WI38 (cell line): ENCODE measurements around the gene UVRAG.

Experiments used
- H3K4me3 ChIP-seq: 2 replicates; pipeline ENCODE4 v1.5.1; 2011; ENCODE audit warnings: low read depth, mild to moderate bottlenecking, control low read depth, low read length
- TF ChIP-seq, protein P1 (sequence below): IDR thresholded peaks from 2 replicates; pipeline ENCODE4 v1.5.1; 2012; ENCODE audit warnings: low read depth, mild to moderate bottlenecking, control low read depth, low read length

The UVRAG gene

DNA sequence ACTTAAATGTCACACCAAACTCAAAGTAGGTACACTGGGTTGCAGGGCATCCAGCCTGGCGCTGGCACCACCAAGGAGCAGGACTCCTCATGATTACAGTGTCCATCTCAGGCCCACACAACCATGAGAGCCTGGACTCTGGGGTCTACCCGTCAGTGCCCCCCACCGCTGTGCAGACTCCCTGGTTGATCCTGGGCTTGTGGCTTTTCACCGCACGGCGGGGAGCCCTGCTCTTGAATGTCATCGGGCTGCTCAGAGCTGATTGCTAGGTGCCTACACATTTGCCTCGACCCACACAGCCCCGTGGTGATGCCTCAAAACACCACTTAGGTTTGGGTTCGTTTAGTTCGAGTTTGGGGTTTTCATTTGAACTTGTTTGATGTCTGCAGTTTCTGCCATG, 328.3 kb downstream of the UVRAG start:
- TF ChIP-seq, protein P1, sequence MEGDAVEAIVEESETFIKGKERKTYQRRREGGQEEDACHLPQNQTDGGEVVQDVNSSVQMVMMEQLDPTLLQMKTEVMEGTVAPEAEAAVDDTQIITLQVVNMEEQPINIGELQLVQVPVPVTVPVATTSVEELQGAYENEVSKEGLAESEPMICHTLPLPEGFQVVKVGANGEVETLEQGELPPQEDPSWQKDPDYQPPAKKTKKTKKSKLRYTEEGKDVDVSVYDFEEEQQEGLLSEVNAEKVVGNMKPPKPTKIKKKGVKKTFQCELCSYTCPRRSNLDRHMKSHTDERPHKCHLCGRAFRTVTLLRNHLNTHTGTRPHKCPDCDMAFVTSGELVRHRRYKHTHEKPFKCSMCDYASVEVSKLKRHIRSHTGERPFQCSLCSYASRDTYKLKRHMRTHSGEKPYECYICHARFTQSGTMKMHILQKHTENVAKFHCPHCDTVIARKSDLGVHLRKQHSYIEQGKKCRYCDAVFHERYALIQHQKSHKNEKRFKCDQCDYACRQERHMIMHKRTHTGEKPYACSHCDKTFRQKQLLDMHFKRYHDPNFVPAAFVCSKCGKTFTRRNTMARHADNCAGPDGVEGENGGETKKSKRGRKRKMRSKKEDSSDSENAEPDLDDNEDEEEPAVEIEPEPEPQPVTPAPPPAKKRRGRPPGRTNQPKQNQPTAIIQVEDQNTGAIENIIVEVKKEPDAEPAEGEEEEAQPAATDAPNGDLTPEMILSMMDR: no peak

DNA sequence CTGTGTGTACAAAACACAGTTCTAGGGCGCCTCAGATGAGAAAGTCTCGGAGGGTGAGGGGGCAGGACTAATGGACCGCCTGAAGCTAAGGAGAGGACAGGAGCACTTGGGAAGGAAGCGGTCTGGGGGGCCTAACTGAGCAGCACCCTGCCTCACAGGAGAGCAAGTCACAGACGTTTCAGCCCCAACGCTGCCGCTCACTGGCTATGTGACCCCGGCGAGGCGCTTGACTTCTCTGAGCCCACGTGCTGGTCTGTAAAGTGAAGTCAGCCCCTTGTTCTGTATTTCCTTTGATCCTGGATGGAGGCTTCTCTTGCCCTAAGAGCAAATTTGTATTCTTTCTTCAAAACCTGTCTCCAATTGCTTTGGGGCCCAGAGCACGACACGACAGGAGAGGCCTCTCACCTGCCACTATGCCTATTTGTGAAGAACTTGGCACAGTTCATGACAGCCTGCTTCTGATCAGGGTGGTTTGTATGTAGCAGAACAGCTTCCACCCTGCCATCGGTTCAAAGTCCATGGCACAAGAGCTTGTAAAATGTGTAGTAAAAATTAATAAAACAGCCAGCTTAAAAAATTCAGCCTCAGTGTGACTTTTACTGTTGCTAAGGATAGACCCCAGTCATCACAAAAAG, 332.2 kb downstream of the UVRAG start:
- H3K4me3 ChIP-seq: no peak overlapping the region
- TF ChIP-seq, protein P1: no peak

More for the DNA sequence above, 328.3 kb downstream of the UVRAG start:
- no peak overlapping the region for H3K4me3 ChIP-seq

DNA sequence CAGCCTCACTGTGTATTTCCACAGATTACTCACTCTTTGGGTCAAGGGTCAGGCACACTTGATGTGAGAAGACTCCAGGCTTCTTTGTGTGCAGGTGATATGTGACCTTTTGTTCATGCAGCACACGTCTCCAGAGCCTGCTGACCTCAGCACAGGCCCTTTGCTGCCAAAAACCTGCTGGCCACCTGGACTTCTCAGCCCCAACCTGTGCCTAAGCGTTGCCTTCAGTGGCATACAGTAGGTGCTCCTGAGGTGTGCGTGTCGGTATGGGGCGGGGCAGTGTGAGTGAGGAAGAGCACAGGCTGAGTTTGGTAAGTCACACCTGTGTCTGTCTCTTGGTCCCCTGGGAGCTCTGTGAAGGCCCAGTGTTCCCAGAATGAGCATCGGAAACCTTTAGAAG, 333.2 kb downstream of the UVRAG start:
- TF ChIP-seq, protein P1: no peak
- H3K4me3 ChIP-seq: no peak overlapping the region

DNA sequence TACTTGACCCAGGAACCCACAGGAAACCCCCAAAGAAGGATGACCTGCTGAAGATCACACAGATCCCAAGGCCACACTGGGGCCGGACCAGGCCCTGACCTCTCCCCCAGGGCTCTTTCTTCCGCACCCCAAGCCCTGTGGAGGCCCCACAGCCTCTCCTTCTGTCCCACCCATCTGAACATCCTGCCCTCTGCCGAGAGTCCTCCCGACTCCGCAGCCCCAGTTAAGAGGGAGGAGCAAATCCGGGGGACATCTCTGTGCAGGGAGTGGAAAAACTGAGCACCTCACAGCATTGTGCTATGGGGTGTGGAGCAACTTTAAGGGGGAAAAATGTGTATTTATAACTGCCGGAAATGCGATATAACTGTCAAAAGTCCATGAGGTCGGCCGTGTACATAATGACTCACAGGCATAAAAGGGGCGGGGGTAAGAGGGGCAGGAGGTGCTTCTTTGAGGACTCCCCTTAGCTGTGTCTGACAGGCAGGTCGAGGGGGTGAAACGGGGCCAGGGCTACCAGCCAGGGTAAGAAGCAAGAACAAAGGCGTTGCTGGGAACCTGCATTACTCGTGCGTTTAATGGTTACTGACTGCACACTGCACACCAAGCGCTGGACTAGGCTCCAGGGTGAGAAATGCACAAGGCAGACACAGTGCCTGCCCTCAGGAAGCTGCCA, 334.1 kb downstream of the UVRAG start:
- TF ChIP-seq, protein P1: no peak
- no peak overlapping the region for H3K4me3 ChIP-seq

DNA sequence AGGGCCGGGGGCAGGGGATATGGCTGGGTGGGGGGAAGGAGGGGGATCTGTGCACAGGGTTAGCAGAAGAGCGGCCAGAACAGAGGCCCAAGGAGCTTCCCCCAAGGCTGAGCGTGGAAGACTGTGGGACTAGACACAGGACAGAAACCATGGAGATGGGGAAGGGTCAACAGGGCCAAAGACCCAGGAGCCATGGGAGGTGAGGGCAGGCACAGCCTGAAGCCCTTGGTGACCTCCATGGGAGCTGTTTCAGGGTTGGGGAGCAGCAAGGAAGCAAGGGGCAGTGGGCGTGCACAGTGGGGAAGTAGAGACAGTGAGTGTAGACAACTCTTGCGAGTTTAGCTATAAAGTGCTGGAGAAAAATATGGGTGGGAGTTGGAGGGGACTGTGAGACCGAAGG, 334.7 kb downstream of the UVRAG start:
- no peak overlapping the region for H3K4me3 ChIP-seq
- TF ChIP-seq, protein P1: no peak

DNA sequence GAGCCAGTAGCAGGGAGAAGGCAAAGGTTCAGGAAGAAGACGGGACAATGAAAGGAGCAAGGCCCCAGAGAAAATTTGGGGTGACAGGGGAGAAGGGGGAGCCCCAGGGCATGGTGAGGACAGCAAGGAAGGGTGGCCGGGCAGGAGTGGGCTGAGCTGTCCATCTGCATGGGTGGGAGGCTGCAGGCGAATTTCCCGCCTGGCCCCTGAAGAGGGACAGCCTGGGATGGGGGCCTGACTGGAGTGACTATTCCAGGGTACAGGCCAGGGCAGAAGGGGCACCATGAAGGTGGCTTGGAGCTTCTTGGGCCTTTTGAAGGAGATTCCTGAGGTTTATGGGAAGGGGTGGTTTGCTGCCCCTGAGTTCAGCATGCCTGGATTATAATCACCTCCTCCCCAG, 335.1 kb downstream of the UVRAG start:
- H3K4me3 ChIP-seq: no peak overlapping the region
- TF ChIP-seq, protein P1: no peak

DNA sequence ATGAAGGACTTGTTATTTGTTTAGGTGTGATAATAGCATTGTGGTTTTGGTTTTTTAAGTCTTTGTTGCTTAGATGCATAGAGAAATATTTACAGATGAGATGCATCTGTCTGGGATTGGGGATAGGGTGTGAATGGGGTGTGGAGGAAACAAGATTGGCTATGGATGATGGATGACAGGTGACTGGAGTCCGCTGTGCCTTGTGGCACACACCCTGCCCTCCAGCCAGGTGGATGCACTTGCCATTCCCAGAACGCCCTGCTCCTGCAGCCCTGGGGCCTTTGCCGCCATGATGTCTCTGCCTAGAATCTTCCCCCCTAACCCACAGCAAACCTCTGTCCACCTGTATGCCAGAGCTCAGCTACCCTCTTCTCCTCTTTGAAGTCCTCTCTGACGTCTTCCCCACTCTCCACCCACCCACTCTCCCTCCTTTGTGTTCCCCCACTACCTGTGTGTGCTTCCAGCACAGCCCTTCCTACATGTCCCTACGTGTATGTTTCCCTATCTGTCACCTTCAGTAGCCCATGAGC, 336.6 kb downstream of the UVRAG start:
- TF ChIP-seq, protein P1: no peak
- H3K4me3 ChIP-seq: no peak overlapping the region
